ENCODE data around the gene UBN1.
A peak's percentile ranks its signal among the peaks of the same experiment; 100 is the strongest.
"Not testable (repeated sequence)": the region's sequence is repeated elsewhere in the genome, so short reads cannot be mapped to it uniquely, and the experiment has no call there.

UBN1 gene

DNA sequence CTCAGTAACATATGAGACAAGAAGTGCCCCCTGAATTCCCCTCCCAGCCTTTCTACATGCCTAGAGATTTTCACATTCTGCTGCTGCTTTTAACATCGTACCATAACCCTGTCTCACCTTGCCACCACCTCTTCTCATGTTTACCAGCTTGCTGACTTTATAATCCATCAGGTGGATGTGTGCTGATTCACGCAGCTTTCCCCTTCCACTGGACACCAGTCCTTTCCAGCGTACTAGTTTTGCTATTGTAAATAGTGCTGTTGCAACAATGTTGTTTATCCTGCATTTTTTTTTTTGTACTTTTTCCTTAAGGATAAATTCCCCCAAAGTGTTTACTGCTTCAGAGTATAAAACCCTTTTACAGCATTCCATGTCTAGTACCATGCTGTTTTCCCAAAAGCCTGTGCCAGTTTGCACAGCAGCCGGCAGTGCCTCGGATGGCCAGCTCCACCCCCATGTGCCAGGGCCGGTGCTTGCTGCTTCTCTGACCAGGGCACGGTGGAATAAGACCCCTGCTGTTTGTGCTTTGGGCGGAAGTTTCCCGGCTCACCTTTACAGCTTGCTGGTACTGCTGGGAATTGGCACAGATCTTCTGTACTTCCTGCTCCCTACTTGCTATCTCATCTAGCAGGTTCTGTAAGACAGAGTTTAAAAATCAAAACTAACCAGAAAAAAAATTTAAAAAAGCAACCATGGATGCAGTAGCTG is 41.3 kb downstream of the UBN1 start:
- DNase-seq (ENCODE audit: low spot score) = no peak

DNA sequence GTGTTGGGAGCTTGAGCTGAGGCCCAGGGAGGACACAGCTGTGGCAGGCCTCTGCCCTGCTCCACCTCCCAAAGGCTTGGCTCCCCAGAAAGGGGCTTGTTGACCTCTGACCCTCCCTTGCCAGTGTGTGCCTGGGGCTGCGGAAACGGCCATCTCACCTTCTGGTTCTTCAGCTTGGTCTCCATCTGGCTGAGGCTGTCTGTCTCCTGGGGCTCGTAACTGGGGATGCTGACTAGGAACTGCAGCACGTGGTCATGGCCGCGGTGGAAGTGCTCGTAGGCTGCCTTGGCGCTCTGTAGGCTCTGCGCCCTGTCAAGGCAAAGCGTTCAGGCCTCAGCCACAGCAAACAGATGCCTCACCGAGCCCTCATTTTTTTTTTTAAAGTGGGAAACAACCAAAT is 42.7 kb downstream of the UBN1 start:
- no peak for DNase-seq (ENCODE audit: low spot score)

GRCh38 chr16:4890686-4891085 is 43.4 kb downstream of the UBN1 start:
- no peak for DNase-seq (ENCODE audit: low spot score)

DNA sequence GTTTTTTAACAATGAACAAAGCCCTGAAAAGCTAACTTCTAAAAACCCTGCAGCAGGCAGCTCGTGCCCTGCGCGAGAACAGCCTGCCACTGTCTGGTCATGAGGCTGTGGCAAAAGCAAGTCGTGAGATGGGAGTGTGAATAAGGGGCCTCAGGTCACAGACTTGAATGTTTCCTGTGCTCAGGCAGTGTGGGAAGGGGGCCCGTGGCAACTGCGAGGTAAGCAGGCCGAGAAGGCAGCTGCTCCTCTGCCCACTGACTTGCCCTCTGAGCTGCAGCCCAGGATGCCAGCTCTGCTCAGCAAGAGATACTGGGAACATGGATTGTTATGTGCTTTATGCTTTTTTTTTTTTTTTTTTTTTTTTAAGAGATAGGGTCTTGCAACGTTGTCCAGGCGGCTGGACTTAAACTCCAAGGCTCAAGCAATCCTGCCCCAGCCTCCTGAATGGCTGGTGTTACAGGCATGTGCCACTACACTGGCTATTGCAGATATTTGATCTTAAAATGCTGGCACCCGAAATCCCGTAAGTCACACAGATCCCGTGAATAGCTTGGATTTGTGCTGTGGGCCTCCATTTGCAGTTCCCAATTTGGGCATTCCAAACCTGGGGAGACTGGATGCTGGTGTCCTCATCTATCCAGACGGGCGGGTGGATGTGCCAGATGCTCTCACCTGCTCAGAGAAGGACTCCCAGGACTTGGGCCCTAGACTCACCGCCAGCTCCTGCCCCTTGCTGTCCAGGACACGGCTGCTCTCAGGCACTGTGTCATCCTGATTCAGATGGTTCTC is 44.0 kb downstream of the UBN1 start:
- no peak for DNase-seq (ENCODE audit: low spot score)

DNA sequence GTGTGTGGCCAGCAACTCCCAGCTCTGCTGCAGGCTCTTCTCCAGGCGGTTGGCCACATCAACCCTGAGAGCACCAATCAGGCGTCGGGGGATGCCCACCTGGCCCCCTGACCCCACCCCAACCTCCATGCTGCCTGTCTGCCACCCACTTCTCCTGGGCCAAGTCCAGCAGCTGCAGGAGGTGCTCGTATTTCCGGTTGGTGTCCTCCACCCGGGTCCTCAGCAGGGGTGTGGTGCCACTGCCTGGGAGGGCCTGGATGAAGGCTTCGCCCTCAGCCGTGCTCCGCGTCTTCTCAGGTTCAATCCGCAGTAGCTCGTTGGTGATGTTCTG is 44.6 kb downstream of the UBN1 start:
- DNase-seq (ENCODE audit: low spot score) = no peak

DNA sequence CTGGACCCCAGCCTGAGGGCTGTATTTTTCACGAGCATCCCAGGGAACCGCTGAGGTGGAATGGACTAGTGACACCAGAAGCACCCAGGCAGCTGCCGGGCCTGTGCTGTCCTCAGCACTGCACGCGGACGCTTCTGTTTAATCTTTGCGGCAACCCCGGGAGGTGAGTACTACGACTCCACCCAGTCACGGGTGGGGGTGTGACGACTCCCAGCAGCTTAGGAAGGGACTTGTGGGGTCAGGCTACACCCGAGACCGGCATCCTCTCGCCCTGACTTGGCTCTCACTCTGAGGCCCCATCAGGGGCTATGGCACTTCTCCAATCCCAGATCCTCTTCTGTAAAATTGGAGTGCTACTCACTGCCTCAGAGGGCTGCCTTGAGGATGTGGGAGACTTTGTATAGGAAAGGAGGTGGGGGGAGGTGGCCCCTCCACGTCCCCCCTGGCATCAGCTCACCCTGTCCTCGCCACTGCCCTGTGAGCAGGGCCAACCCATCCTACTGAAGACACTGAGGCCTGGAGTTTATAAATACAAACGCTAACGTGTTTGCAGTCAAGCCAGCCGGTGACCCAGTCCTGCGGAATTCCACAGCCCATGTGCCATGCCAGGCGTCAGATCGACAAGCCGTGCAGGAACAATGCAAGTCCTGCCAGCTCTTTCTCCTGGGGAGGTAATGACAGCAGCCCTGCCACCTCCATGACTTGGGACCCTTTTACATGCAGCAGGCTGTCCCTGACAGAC is 45.3 kb downstream of the UBN1 start:
- no peak for DNase-seq (ENCODE audit: low spot score)

- DNase-seq (ENCODE audit: low spot score) = no peak
Measured at GRCh38 chr16:4893103-4893862, 46.0 kb downstream of the UBN1 start.

GRCh38 chr16:4894276-4895150 is 47.2 kb downstream of the UBN1 start:
- peak; percentile 76 for DNase-seq (ENCODE audit: low spot score)

GRCh38 chr16:4895366-4895765 is 48.1 kb downstream of the UBN1 start:
- DNase-seq (ENCODE audit: low spot score) = no peak

DNA sequence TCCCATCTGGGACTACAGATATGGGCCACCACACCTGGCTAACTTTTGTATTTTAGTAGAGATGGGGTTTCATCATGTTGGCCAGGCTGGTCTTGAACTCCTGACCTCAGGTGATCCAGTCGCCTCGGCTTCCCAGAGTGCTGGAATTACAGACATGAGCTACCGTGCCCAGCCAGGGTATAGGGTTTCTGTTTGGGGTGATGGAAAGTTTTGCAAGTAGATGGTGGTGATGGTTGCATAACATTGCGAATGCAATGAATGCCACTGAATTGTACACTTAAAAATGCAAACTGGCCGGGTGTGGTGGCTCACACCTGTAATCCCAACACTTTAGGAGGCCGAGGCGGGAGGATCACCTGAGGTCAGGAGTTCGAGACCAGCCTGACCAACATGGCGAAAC is 49.5 kb downstream of the UBN1 start:
- DNase-seq (ENCODE audit: low spot score) = not testable (repeated sequence)

DNA sequence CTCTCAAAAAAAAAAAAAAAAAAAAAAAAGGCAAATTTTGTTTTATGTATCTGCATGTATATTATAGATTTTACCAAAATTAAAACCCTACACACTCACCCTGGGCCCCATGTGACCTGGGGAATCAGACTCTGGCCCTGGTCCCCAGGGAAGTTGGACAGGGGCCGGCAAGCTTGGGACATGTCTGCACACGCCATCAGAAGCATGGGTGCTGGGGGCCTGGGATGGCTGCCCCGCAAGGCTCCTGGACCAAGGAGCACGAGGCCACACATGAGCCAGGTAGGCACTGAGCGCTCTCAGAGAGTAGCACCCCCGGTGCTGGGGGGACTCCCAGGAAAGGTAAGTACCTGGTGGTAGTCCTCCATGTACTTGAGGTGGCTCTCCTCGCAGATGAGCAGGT is 50.0 kb downstream of the UBN1 start:
- DNase-seq (ENCODE audit: low spot score) = no peak

DNA sequence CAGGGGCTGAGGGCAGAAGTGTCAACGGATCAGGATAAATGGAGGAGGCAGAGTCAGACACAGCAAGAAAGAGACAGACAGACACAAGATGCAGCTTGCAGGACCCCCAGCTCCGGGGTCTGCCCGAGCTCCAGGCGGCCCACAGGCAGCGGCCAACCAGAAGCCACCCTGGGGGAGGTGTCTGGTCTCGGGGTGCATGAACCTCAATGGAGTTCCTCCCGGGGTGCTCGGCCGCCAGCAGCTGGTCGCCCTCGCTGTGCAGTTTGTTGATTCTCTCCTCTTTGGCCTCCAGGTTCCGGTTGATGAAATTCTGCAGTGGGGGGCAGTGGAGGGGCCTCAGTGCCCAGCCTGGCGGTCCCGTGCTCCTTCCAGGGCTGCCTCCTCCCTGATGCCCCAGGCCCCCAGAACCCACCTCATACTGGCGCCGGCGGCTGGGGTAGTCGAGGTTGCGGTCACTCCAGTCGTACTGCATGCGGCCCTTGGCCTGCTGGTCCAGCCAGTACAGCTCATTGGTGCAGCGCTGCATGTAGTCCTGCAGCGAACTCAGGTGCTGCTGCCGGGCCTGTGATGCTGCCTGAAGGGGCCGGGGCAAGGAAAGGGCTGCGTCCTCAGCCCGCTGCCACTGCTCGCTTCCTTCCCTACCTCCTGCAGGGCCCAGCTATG is 51.7 kb downstream of the UBN1 start:
- no peak for DNase-seq (ENCODE audit: low spot score)

GRCh38 chr16:4899474-4899846 is 52.2 kb downstream of the UBN1 start:
- no peak for DNase-seq (ENCODE audit: low spot score)

GRCh38 chr16:4900036-4900435 is 52.8 kb downstream of the UBN1 start:
- no peak for DNase-seq (ENCODE audit: low spot score)

GRCh38 chr16:4900750-4901149 is 53.5 kb downstream of the UBN1 start:
- DNase-seq (ENCODE audit: low spot score) = no peak

- no peak for DNase-seq (ENCODE audit: low spot score)
Measured at GRCh38 chr16:4902038-4902437, 54.8 kb downstream of the UBN1 start.

DNA sequence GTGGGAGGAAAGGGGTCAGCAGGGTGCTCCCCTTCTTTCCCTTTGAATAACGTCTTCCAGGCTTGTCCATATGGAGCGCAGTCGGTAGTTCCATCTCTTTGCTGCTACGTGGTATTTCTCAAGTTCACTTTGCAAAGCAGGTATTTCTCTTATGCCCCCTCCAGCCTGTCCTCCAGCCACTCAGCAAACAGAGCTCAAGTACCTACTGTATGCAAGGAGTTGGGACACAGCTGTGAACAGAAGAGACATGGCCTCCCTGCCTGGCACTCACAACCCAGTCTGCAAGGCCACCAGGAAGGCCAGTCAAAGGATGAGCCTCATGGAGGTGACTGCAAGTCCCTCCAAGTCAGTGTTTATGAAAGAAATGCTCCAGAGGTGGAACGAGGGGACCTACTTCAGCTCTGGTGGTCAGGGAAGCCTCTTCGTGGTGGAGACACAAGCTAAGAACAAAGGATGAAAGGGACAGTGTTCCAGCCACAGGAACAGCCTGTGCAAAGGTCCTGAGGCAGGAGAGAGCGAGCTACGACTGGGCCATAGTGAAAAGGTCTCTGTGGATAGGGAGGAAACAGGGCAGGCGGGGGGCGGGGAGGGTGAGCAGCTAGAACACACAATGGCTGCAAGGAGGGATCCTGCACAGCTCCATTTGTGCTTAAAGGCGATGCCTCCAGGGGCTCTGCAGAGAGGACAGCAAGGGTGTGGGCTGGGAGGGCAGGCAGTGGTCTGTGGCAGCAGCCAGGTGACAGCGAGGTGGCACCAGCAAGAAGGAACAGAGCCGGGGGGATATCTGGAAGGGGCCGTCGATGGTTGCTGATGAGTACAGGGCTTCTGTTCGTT is 57.0 kb downstream of the UBN1 start:
- no peak for DNase-seq (ENCODE audit: low spot score)

DNA sequence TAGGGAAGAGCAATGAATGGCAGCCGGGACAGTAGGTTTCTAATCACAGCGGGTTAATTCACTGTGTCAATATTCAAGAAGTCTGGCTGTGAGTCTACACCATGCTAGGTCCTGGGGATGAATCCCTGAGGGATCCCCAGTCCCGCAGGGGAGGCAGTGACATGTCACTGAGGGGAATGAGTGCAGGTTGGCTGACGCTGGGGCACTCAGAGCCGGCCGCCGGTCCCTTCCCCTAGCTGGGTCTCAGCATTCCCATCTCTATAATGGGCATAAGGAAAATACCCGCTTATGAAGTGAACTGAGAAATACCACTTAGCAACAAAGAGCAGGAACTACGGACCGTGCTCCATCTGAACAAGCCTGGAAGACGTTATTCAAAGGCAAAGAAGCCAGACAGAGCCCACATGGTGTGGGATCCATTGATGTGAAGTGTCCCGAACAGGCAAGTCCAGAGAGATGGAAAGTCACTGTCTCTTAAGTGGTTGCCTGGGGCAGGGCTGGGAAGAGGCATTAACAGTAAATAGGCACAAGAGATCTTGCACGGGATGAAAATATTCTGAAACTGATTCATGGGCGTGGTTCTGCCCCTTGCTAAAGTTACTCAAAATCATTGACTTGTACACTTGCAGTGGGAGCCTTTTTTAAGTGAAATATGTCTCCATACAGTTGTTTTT is 57.8 kb downstream of the UBN1 start:
- no peak for DNase-seq (ENCODE audit: low spot score)

- DNase-seq (ENCODE audit: low spot score) = no peak
Measured at GRCh38 chr16:4908854-4909401, 61.6 kb downstream of the UBN1 start.
